Loucy (cell line): ENCODE measurements around the gene ANGPT4.

ENCODE experiments used
- H2AFZ ChIP-seq: fragments of 200-600 bp; sonication (generic); 2 replicates; pipeline ENCODE4 v1.6.0; 2016; ENCODE audit warnings: antibody characterized with exemption, mild to moderate bottlenecking, low read length, moderate library complexity
- H3F3A ChIP-seq: fragments of 200-600 bp; 2 replicates; pipeline ENCODE4 v1.6.0; 2016; ENCODE audit warnings: antibody characterized with exemption, low read depth, mild to moderate bottlenecking
- H3K27me3 ChIP-seq: fragments of 200-600 bp; sonication (generic); 2 replicates; pipeline ENCODE4 v1.6.1; 2014; ENCODE audit warnings: low read length, mild to moderate bottlenecking; ENCODE audit not compliant: insufficient read depth, poor library complexity, severe bottlenecking
- H3K36me3 ChIP-seq: fragments of 200-600 bp; sonication (generic); 2 replicates; pipeline ENCODE4 v1.6.1; 2016; ENCODE audit warnings: low read length; ENCODE audit not compliant: insufficient read depth
- H3K4me1 ChIP-seq: fragments of 200-600 bp; sonication (generic); 2 replicates; pipeline ENCODE4 v1.5.1; 2014; ENCODE audit warnings: low read length, mild to moderate bottlenecking; ENCODE audit not compliant: insufficient read depth, poor library complexity, severe bottlenecking
- H3K4me2 ChIP-seq: fragments of 200-600 bp; sonication (generic); 2 replicates; pipeline ENCODE4 v1.6.0; 2014; ENCODE audit warnings: antibody characterized with exemption, low read length, low read depth, mild to moderate bottlenecking; ENCODE audit not compliant: poor library complexity, severe bottlenecking
- H3K4me3 ChIP-seq: fragments of 200-600 bp; sonication (generic); 2 replicates; pipeline ENCODE4 v1.5.1; 2014; ENCODE audit warnings: low read length, mild to moderate bottlenecking, mixed read lengths; ENCODE audit not compliant: poor library complexity, severe bottlenecking
- H3K79me2 ChIP-seq: fragments of 200-600 bp; sonication (generic); 2 replicates; pipeline ENCODE4 v1.6.1; 2014; ENCODE audit warnings: low read length; ENCODE audit not compliant: insufficient read depth
- H3K9ac ChIP-seq: fragments of 200-600 bp; sonication (generic); 2 replicates; pipeline ENCODE4 v1.6.0; 2014; ENCODE audit warnings: mild to moderate bottlenecking, low read depth, low read length, moderate library complexity; ENCODE audit not compliant: poor library complexity, severe bottlenecking
- H3K9me2 ChIP-seq: fragments of 200-600 bp; sonication (generic); replicated peaks from 2 replicates; pipeline ENCODE4 v1.6.1; 2016; ENCODE audit warnings: low read depth, low read length, mixed read lengths
- H3K9me3 ChIP-seq: fragments of 200-600 bp; sonication (generic); 2 replicates; pipeline ENCODE4 v1.6.1; 2014; ENCODE audit warnings: mild to moderate bottlenecking, antibody characterized with exemption, low read length, low read depth; ENCODE audit not compliant: insufficient read depth
- H4K20me1 ChIP-seq: fragments of 200-600 bp; sonication (generic); 2 replicates; pipeline ENCODE4 v1.6.0; 2014; ENCODE audit warnings: antibody characterized with exemption, low read length, mild to moderate bottlenecking; ENCODE audit not compliant: insufficient read depth, poor library complexity, severe bottlenecking
- CTCF ChIP-seq: fragments of 200-600 bp; sonication (generic); conservative IDR thresholded peaks from 2 replicates; pipeline ENCODE4 v1.5.1; 2014; ENCODE audit warnings: mild to moderate bottlenecking, antibody characterized with exemption, low read length
- EZH2phosphoT487 ChIP-seq: fragments of 200-600 bp; IDR thresholded peaks from 2 replicates; pipeline ENCODE4 v1.6.1; 2018; ENCODE audit warnings: antibody characterized with exemption, mild to moderate bottlenecking, moderate library complexity, borderline replicate concordance

ANGPT4 gene

GRCh38 chr20:821046-821730, 94.9 kb downstream of the ANGPT4 start:
- H4K20me1 ChIP-seq: no peaks in the 10 kb centered on the region
- no peak overlapping the region for H3K4me3 ChIP-seq
- no peaks in the 10 kb centered on the region for H3K36me3 ChIP-seq
- H3K27me3 ChIP-seq: no peaks in the 10 kb centered on the region
- no peak overlapping the region for H3K4me2 ChIP-seq
- H3F3A ChIP-seq: no peaks in the 10 kb centered on the region
- H3K9ac ChIP-seq: no peak overlapping the region
- H3K79me2 ChIP-seq: no peaks in the 10 kb centered on the region
- H3K9me3 ChIP-seq: no peaks in the 10 kb centered on the region
- peaks cover 6% of the 10 kb centered on the region for H3K4me1 ChIP-seq
- H3K9me2 ChIP-seq: no peaks in the 10 kb centered on the region
- TF ChIP-seq CTCF (no peak), EZH2phosphoT487 (no peak)
- H2AFZ ChIP-seq: no peak overlapping the region

GRCh38 chr20:820323-820953, 95.7 kb downstream of the ANGPT4 start:
- no peaks in the 10 kb centered on the region for H4K20me1 ChIP-seq
- no peak for TF ChIP-seq EZH2phosphoT487
- no peak for TF ChIP-seq CTCF
- no peaks in the 10 kb centered on the region for H3F3A ChIP-seq
- no peaks in the 10 kb centered on the region for H3K9me3 ChIP-seq
- no peaks in the 10 kb centered on the region for H3K79me2 ChIP-seq
- no peak overlapping the region for H3K4me3 ChIP-seq
- H3K27me3 ChIP-seq: no peaks in the 10 kb centered on the region
- peaks cover under 1% of the 10 kb centered on the region for H3K4me1 ChIP-seq
- no peak overlapping the region for H3K4me2 ChIP-seq
- H3K9me2 ChIP-seq: no peaks in the 10 kb centered on the region
- no peaks in the 10 kb centered on the region for H3K36me3 ChIP-seq
- H3K9ac ChIP-seq: no peak overlapping the region
- H2AFZ ChIP-seq: no peak overlapping the region
